Smooth muscle cell (in vitro differentiated cells): ENCODE results near the gene ABLIM1. TPM values are rescaled to one million over a fixed set of nuclear protein-coding genes. Genes with fewer than 3 reads are reported as not detected.

Experiments
- DNase-seq: peaks from one replicate; lab custom pipeline; 2025; ENCODE audit not compliant: unreplicated experiment; lab: John Stamatoyannopoulos, UW
- H2AFZ ChIP-seq: fragments of 200-600 bp; sonication (generic); 2 replicates; pipeline ENCODE4 v1.6.0; 2016; ENCODE audit warnings: antibody characterized with exemption, low read depth, mild to moderate bottlenecking
- H3F3A ChIP-seq: fragments of 200-600 bp; sonication (generic); 2 replicates; pipeline ENCODE4 v1.6.0; 2017; ENCODE audit warnings: antibody characterized with exemption, low read depth
- H3K27ac ChIP-seq: fragments of 200-600 bp; sonication (generic); 2 replicates; pipeline ENCODE4 v1.5.1; 2016; ENCODE audit warnings: low read depth, mild to moderate bottlenecking
- H3K27me3 ChIP-seq: fragments of 200-600 bp; sonication (generic); 2 replicates; pipeline ENCODE4 v1.6.1; 2016; ENCODE audit warnings: low read depth, mild to moderate bottlenecking
- H3K36me3 ChIP-seq: fragments of 200-600 bp; sonication (generic); 2 replicates; pipeline ENCODE4 v1.5.1; 2016; ENCODE audit warnings: low read depth
- H3K4me1 ChIP-seq: fragments of 200-600 bp; sonication (generic); 2 replicates; pipeline ENCODE4 v1.5.1; 2016; ENCODE audit warnings: low read depth
- H3K4me2 ChIP-seq: fragments of 200-600 bp; sonication (generic); 2 replicates; pipeline ENCODE4 v1.6.0; 2016; ENCODE audit warnings: mild to moderate bottlenecking
- H3K4me3 ChIP-seq: fragments of 200-600 bp; sonication (generic); 2 replicates; pipeline ENCODE4 v1.5.1; 2016; ENCODE audit warnings: mild to moderate bottlenecking
- H3K79me2 ChIP-seq: fragments of 200-600 bp; sonication (generic); 2 replicates; pipeline ENCODE4 v1.6.0; 2016; ENCODE audit warnings: low read depth, mild to moderate bottlenecking
- H3K9ac ChIP-seq: fragments of 200-600 bp; sonication (generic); 2 replicates; pipeline ENCODE4 v1.6.0; 2016; ENCODE audit warnings: low read depth
- H3K9me3 ChIP-seq: fragments of 200-600 bp; sonication (generic); replicated peaks from 2 replicates; pipeline ENCODE4 v1.5.1; 2016; ENCODE audit warnings: low read depth
- H4K20me1 ChIP-seq: fragments of 200-600 bp; sonication (generic); 2 replicates; pipeline ENCODE4 v1.6.0; 2016; ENCODE audit warnings: low read depth
- WGBS: methylation state at CpG from one replicate; pipeline ENCODE4 v1.1.7; 2016; ENCODE audit warnings: low lambda C conversion rate; 5-methylcytosine and 5-hydroxymethylcytosine counted together
- polyA plus RNA-seq: library from polyadenylated mRNA; unstranded; fragments of >200 nt; fragmentation: Nextera tagmentation; extraction: Ambion mirVana; gene quantifications from 2 replicates; pipeline ENCODE4 v1.2.1, GENCODE V29; 2016
- total RNA-seq: library from RNA; depleted of rRNA; stranded (reverse); fragments of >200 nt; gene quantifications from 2 replicates; pipeline ENCODE4 v1.2.3, GENCODE V29; 2014
- TF ChIP-seq, protein P1 (sequence below): fragments of 200-600 bp; sonication (generic); IDR thresholded peaks from 2 replicates; pipeline ENCODE4 v1.5.1; 2017; ENCODE audit warnings: borderline replicate concordance, mild to moderate bottlenecking, antibody characterized with exemption; ENCODE audit not compliant: insufficient read depth, poor library complexity, severe bottlenecking

ABLIM1 gene
- total and polyA plus RNA-seq, 2 experiments from 2014 or later = 1.6 to 17.6 TPM

GRCh38 chr10:114632869-114633715, 25.0 kb downstream of the ABLIM1 start:
- no peak overlapping the region for H2AFZ ChIP-seq
- 18% methylated on average over 13 of the region's 13 CpGs for WGBS
- DNase-seq = peak; percentile 38
- peak overlapping the region; percentile 96 for H3K4me2 ChIP-seq
- peaks cover 4% of the 10 kb centered on the region for H4K20me1 ChIP-seq
- no peaks in the 10 kb centered on the region for H3K27me3 ChIP-seq
- peak overlapping the region; percentile 93 for H3K27ac ChIP-seq
- H3F3A ChIP-seq = peaks cover 20% of the 10 kb centered on the region
- TF ChIP-seq, protein P1, sequence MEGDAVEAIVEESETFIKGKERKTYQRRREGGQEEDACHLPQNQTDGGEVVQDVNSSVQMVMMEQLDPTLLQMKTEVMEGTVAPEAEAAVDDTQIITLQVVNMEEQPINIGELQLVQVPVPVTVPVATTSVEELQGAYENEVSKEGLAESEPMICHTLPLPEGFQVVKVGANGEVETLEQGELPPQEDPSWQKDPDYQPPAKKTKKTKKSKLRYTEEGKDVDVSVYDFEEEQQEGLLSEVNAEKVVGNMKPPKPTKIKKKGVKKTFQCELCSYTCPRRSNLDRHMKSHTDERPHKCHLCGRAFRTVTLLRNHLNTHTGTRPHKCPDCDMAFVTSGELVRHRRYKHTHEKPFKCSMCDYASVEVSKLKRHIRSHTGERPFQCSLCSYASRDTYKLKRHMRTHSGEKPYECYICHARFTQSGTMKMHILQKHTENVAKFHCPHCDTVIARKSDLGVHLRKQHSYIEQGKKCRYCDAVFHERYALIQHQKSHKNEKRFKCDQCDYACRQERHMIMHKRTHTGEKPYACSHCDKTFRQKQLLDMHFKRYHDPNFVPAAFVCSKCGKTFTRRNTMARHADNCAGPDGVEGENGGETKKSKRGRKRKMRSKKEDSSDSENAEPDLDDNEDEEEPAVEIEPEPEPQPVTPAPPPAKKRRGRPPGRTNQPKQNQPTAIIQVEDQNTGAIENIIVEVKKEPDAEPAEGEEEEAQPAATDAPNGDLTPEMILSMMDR = no peak
- no peaks in the 10 kb centered on the region for H3K79me2 ChIP-seq
- no peaks in the 10 kb centered on the region for H3K9me3 ChIP-seq
- H3K36me3 ChIP-seq = no peaks in the 10 kb centered on the region
- peaks cover 20% of the 10 kb centered on the region for H3K4me1 ChIP-seq
- H3K9ac ChIP-seq = peak overlapping the region; percentile 76
- H3K4me3 ChIP-seq = peak overlapping the region; percentile 64

GRCh38 chr10:114631666-114632417, 26.2 kb downstream of the ABLIM1 start:
- Histone ChIP-seq H3K9ac (peak overlapping the region; percentile 72), H3K79me2 (no peaks in the 10 kb centered on the region), H3K4me1 (peaks cover 20% of the 10 kb centered on the region), H3K27ac (peak overlapping the region; percentile 93), H3K4me3 (peak overlapping the region; percentile 64), H3F3A (peaks cover 20% of the 10 kb centered on the region), H3K36me3 (no peaks in the 10 kb centered on the region), H3K27me3 (no peaks in the 10 kb centered on the region), H3K4me2 (peak overlapping the region; percentile 96), H2AFZ (peak overlapping the region; percentile 86), H3K9me3 (no peaks in the 10 kb centered on the region), H4K20me1 (peaks cover 4% of the 10 kb centered on the region)
- TF ChIP-seq, protein P1 = no peak
- DNase-seq = peak; percentile 10
- WGBS = 3% methylated on average over 49 of the region's 53 CpGs

GRCh38 chr10:114631090-114631665, 26.9 kb downstream of the ABLIM1 start:
- peaks cover 20% of the 10 kb centered on the region for H3K4me1 ChIP-seq
- peaks cover 4% of the 10 kb centered on the region for H4K20me1 ChIP-seq
- H3K79me2 ChIP-seq = no peaks in the 10 kb centered on the region
- no peaks in the 10 kb centered on the region for H3K9me3 ChIP-seq
- WGBS = 45% methylated on average over 9 of the region's 9 CpGs
- no peaks in the 10 kb centered on the region for H3K36me3 ChIP-seq
- peak overlapping the region; percentile 86 for H2AFZ ChIP-seq
- no peak for DNase-seq
- peak overlapping the region; percentile 64 for H3K4me3 ChIP-seq
- no peaks in the 10 kb centered on the region for H3K27me3 ChIP-seq
- H3K4me2 ChIP-seq = peak overlapping the region; percentile 96
- H3F3A ChIP-seq = peaks cover 20% of the 10 kb centered on the region
- H3K9ac ChIP-seq = peak overlapping the region; percentile 72
- TF ChIP-seq, protein P1 = no peak
- no peak overlapping the region for H3K27ac ChIP-seq
